Ascending aorta (tissue), 2 donors: ENCODE measurements around the gene MIPEP. TPM values are rescaled to one million over a fixed set of nuclear protein-coding genes. Genes with fewer than 3 reads are reported as not detected.

Source experiments
- DNase-seq, 2 donors: peaks; one replicate each; pipeline ENCODE4 v3.0.0-alpha.2; 2019; ENCODE audit warnings: low spot score in 2 of 2
- H3K27ac ChIP-seq, 2 donors: fragments of 200-600 bp; sonication (generic); one replicate each; pipeline ENCODE4 v1.5.1; 2016 to 2017; ENCODE audit warnings: mild to moderate bottlenecking in 1 of 2
- H3K27me3 ChIP-seq: fragments of 200-600 bp; sonication (generic); one replicate; pipeline ENCODE4 v1.5.1; 2017
- H3K36me3 ChIP-seq, 2 donors: fragments of 200-600 bp; sonication (generic); one replicate each; pipeline ENCODE4 v1.5.1; 2016
- H3K4me1 ChIP-seq, 2 donors: fragments of 200-600 bp; sonication (generic); one replicate each; pipeline ENCODE4 v1.5.1; 2016 to 2017; ENCODE audit warnings: mild to moderate bottlenecking in 1 of 2
- H3K4me3 ChIP-seq, 2 donors: fragments of 200-600 bp; sonication (generic); one replicate each; pipeline ENCODE4 v1.5.1; 2016 to 2017; ENCODE audit warnings: mild to moderate bottlenecking in 1 of 2
- H3K9me3 ChIP-seq, 2 donors: fragments of 200-600 bp; sonication (generic); one replicate each; pipeline ENCODE4 v1.5.1; 2016
- CTCF ChIP-seq, 3 experiments: fragments of 200-600 bp in 2 of 3; fragments of 450-650 bp in 1 of 3; sonication (generic) in 2 of 3; IDR thresholded peaks; one replicate each; pipeline ENCODE4 v1.5.1; 2016 to 2019; ENCODE audit warnings: antibody characterized with exemption in 3 of 3, mild to moderate bottlenecking in 1 of 3, moderate library complexity in 1 of 3
- intact Hi-C: fragments of 100-400 bp; cut with DNase I; formaldehyde crosslinking; loops from one replicate; pipeline ENCODE4 v1.15.1; 2023
- total RNA-seq: library from RNA; depleted of rRNA; stranded (reverse); fragments of >200 nt; gene quantifications from one replicate; pipeline ENCODE4 v1.1.0, GENCODE V29; 2016

Gene MIPEP
- total RNA-seq, 1 donor from 2014 or later: 2.8 TPM

GRCh38 chr13:23867027-23867491 is 22.1 kb downstream of the MIPEP start:
- H3K27ac ChIP-seq: no peak overlapping the region
- no peak overlapping the region for H3K4me3 ChIP-seq
- H3K4me1 ChIP-seq: no peaks in the 10 kb centered on the region
- intact Hi-C loops: no loop called here
- no peaks in the 10 kb centered on the region for H3K9me3 ChIP-seq
- no peak for TF ChIP-seq CTCF (IDR thresholded peaks at IDR 0.05)
- DNase-seq: no peak
- peaks cover 0 to under 1% of the 10 kb centered on the region in 2 donors for H3K36me3 ChIP-seq
- no peaks in the 10 kb centered on the region for H3K27me3 ChIP-seq

- H3K4me3 ChIP-seq: no peak overlapping the region
- TF ChIP-seq CTCF (IDR thresholded peaks at IDR 0.05): no peak
- H3K4me1 ChIP-seq: no peaks in the 10 kb centered on the region
- no peak overlapping the region for H3K27ac ChIP-seq
- H3K36me3 ChIP-seq: peaks cover 0 to 5% of the 10 kb centered on the region in 2 donors
- H3K27me3 ChIP-seq: no peaks in the 10 kb centered on the region
- intact Hi-C loops: no loop called here
- DNase-seq: no peak
- no peaks in the 10 kb centered on the region for H3K9me3 ChIP-seq
Observed at GRCh38 chr13:23866420-23867026, 22.7 kb downstream of the MIPEP start.

GRCh38 chr13:23865906-23866305 is 23.3 kb downstream of the MIPEP start:
- H3K36me3 ChIP-seq: peaks cover 0 to 12% of the 10 kb centered on the region in 2 donors
- H3K27ac ChIP-seq: no peak overlapping the region
- H3K4me3 ChIP-seq: no peak overlapping the region
- no peaks in the 10 kb centered on the region for H3K9me3 ChIP-seq
- intact Hi-C loops: no loop called here
- no peaks in the 10 kb centered on the region for H3K27me3 ChIP-seq
- no peaks in the 10 kb centered on the region for H3K4me1 ChIP-seq
- no peak for TF ChIP-seq CTCF (IDR thresholded peaks at IDR 0.05)
- no peak for DNase-seq

- TF ChIP-seq CTCF (IDR thresholded peaks at IDR 0.05): no peak
- Histone ChIP-seq H3K9me3 (no peaks in the 10 kb centered on the region), H3K36me3 (peaks cover 0 to 14% of the 10 kb centered on the region in 2 donors), H3K27me3 (no peaks in the 10 kb centered on the region), H3K4me1 (no peaks in the 10 kb centered on the region), H3K4me3 (no peak overlapping the region), H3K27ac (no peak overlapping the region)
- DNase-seq: no peak
- intact Hi-C loops: no loop called here
Observed at GRCh38 chr13:23865026-23865425, 24.2 kb downstream of the MIPEP start.

GRCh38 chr13:23861310-23861709 is 27.9 kb downstream of the MIPEP start:
- H3K9me3 ChIP-seq: no peaks in the 10 kb centered on the region
- intact Hi-C loops: no loop called here
- no peak for TF ChIP-seq CTCF (IDR thresholded peaks at IDR 0.05)
- H3K4me1 ChIP-seq: no peaks in the 10 kb centered on the region
- no peak for DNase-seq
- H3K27me3 ChIP-seq: no peaks in the 10 kb centered on the region
- H3K27ac ChIP-seq: no peak overlapping the region
- H3K36me3 ChIP-seq: peaks cover 0 to 14% of the 10 kb centered on the region in 2 donors
- H3K4me3 ChIP-seq: no peak overlapping the region

GRCh38 chr13:23859904-23860303 is 29.3 kb downstream of the MIPEP start:
- H3K4me1 ChIP-seq: no peaks in the 10 kb centered on the region
- no peak for TF ChIP-seq CTCF (IDR thresholded peaks at IDR 0.05)
- DNase-seq: no peak
- peaks cover 0 to 14% of the 10 kb centered on the region in 2 donors for H3K36me3 ChIP-seq
- H3K4me3 ChIP-seq: no peak overlapping the region
- no peaks in the 10 kb centered on the region for H3K27me3 ChIP-seq
- no peaks in the 10 kb centered on the region for H3K9me3 ChIP-seq
- intact Hi-C loops: no loop called here
- H3K27ac ChIP-seq: no peak overlapping the region
